NCI-H1417 treated with DMSO at 0.1 percent for 48 hours (cell line): ENCODE measurements around the gene MYOM1.
"Not testable (repeated sequence)": the region's sequence is repeated elsewhere in the genome, so short reads cannot be mapped to it uniquely, and the experiment has no call there.

Experiments
- DNase-seq: peaks from one replicate; lab custom pipeline; 2025; lab: John Stamatoyannopoulos, UW

Gene MYOM1

GRCh38 chr18:3081584-3081991 is 138.2 kb downstream of the MYOM1 start:
- no peak for DNase-seq

DNA sequence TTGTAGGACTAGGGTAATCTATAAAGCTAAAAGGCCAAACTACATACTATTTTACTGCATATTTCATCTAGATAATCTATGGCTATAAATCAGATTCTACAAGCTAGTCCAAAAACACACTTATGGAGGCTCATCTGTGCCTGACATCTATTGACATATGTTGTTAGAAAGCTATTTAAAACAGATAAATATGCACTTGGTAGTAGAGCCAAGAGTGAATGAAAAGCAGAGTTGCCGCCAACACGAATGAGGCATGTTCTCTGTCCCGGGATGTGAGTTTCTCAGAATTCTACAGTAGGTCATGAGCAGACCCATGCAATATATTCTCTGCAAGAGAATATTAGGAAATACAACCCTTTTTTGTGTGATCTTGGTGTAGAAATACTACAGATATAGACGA is 140.1 kb downstream of the MYOM1 start:
- no peak for DNase-seq

GRCh38 chr18:3075491-3075890 is 144.3 kb downstream of the MYOM1 start:
- no peak for DNase-seq

GRCh38 chr18:3074087-3074486 is 145.7 kb downstream of the MYOM1 start:
- DNase-seq, result no peak

- not testable (repeated sequence) for DNase-seq
These were observed 146.4 kb downstream of the MYOM1 start for GRCh38 chr18:3073353-3073752.

DNA sequence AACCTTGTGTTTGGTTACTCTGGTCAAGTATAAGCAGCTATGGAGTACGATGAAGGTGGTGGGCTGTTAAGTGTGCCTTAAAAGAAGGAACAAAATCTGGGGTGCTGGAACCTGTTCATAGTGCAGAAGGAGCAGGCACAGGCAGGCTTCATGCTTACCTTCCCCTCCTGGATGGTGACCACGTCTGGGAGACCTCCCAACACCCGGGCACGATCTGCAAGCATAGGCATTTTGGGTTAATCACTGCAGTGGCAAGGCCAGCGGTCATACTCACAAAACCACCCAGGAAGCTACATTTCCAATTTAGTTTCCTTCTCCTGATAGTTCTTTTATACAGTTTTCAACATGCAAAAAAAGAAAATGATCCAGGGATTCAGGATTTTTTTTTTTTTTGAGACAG is 148.1 kb downstream of the MYOM1 start:
- no peak for DNase-seq

DNA sequence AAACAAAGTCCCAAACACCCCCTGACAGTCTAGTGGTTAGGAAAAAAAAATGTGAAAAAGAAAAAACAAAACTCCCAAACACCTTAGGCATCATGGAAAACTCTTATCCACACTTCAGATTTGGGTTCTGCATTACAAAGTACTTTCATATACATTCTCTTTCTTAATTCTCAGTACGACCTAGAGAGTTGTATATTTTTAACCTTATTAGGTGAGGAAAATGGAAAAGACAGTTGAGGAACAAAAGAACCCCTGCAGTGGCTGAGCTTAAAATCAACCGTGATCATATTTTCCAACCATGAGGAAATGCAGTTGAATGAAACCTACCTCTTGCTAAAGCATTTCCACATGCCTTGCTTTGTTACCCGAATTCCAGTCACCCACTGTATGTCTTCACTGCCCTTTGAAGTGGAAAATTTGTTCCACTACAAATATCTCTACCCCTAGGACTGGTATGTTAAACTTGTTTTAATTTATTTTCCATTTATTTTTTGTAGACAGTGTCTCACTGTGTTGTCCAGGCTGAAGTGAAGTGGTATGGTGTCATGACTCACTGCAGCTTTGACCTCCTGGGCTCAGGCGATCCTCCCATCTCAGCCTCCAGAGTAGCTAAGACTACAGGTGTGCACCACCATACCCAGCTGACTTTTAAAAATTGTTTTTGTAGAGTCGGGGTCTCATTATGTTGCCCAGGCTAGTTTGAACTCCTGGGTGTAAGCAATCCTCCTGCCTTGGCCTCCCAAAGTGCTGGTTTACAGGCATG is 149.9 kb downstream of the MYOM1 start:
- DNase-seq, result no peak

DNA sequence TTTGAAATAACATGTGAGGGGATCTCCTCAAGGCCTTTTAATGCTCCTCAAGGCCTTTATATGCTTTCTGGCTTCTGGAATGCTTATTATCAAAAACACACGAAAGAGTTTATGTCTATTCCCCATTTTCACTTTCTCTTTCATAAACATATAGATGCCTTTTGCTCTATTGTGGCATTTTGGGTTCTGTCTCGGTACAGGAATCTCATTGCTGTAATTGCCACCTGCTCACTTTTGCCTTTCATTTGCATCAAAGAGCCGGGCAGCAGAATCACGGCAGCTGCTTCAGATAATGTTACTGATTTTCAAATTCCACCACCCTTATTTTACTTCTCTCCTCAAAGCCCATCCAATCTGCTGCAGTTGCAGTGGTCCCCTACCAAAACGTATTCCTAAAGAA is 152.0 kb downstream of the MYOM1 start:
- no peak for DNase-seq

GRCh38 chr18:3067165-3067661 is 152.6 kb downstream of the MYOM1 start:
- no peak for DNase-seq

DNA sequence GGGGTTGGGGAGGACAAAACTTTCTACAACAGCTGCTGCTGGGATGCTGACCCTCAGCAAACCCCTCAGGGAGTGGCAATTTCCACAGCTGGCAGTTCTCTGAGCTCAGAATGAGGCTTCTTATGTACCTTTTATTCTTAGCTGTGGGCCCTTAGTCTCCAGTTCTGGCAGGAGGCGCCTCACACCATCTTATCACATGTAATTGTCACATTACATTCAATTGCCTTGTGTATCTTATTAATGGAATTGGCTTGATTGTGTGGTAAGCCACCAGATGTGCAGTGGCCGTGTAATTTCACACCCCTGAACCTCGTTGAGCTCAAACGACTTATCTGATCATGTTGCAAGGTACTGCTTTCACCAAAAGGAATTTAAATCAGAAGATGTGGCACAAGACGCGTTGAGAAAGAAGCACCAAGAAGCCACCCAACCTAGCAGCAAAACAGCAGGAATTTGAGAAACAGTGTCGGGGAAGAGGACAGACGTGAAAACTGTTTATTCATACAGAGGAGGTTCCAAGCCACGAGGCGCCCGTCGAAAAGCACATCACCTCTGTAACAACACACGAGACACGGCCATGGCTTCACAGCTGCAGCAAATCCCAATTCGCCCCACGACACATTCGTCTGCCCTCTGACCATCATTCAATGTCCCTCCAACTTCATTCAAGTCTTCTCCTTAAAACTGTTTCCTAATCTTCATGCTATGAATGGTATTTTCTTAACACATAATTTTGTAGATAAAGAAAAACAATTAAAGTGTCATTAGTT is 153.2 kb downstream of the MYOM1 start:
- no peak for DNase-seq

DNA sequence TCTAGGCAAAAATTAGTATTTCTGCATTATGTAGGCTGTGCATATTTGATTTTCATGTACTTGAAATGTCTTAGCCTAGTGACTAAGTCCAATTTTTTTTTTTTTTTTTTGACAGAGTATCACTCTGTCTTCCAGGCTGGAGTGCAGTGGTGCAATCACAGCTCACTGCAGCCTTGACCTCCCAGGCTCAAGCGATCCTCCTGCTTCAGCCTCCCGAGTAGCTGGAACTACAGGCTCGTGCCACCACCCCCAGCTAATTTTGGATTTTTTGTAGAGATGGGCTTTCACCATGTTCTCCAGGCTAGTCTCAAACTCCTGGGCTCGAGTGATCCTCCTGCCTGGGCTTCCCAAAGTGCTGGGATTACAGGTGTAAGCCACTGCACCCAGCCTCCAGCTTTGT is 156.0 kb downstream of the MYOM1 start:
- DNase-seq, result not testable (repeated sequence)

- DNase-seq, result no peak
These were observed 156.7 kb downstream of the MYOM1 start for GRCh38 chr18:3062798-3063680.

- DNase-seq, result no peak
These were observed 158.0 kb downstream of the MYOM1 start for GRCh38 chr18:3061581-3062312.

- no peak for DNase-seq
These were observed 158.8 kb downstream of the MYOM1 start for GRCh38 chr18:3060667-3061580.

- DNase-seq, result no peak
These were observed 160.5 kb downstream of the MYOM1 start for GRCh38 chr18:3059272-3059671.

- DNase-seq, result no peak
These were observed 161.2 kb downstream of the MYOM1 start for GRCh38 chr18:3058328-3059191.

GRCh38 chr18:3057526-3057925 is 162.2 kb downstream of the MYOM1 start:
- DNase-seq, result no peak

GRCh38 chr18:3056311-3056710 is 163.5 kb downstream of the MYOM1 start:
- no peak for DNase-seq

DNA sequence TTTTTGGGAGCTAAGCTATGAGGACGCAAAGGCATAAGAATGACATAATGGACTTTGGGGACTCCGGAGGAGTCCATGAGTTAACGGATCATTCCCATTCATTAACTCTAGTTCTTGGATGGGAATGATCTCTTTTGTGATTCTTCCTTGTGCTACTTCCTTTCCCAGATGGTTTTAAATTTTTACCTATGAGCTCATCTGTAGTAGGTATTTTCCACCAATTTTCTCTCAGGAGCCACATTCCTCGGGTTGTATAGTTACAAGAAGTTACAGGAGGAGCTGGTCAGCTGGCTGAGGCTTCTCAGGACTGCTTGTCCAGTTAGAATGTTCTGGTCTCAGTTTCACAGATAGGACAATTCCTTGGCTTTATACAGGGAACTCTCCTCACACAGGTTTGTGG is 164.0 kb downstream of the MYOM1 start:
- no peak for DNase-seq
